ENCODE data around the gene SOCS2. TPM values are rescaled to one million over a fixed set of nuclear protein-coding genes. Genes with fewer than 3 reads are reported as not detected.

Gene SOCS2
- total RNA-seq, 4 donors from 2014 or later, result 18.8 to 76.8 (median 42.0) TPM

GRCh38 chr12:93578221-93578620 is 5.7 kb downstream of the SOCS2 start:
- DNase-seq (ENCODE audit: low spot score in 2 of 2), result no peak
- Histone ChIP-seq H3K27me3 (peaks cover 0 to 9% of the 10 kb centered on the region in 2 donors), H3K4me1 (peaks cover 0 to 7% (median 5%) of the 10 kb centered on the region in 4 donors), H3K27ac (no peak overlapping the region), H3K9me3 (no peaks in the 10 kb centered on the region), H3K36me3 (no peaks in the 10 kb centered on the region), H3K4me3 (no peak overlapping the region)
- 72 to 82% methylated on average over 5 of the region's 5 CpGs for WGBS, 2 donors
- TF ChIP-seq EP300 (IDR thresholded peaks at IDR 0.05) (no peak), POLR2A (IDR thresholded peaks at IDR 0.05) (no peak), CTCF (IDR thresholded peaks at IDR 0.05) (no peak)

- H3K4me1 ChIP-seq, result no peaks in the 10 kb centered on the region
- TF ChIP-seq POLR2A (IDR thresholded peaks at IDR 0.05) (no peak), EP300 (IDR thresholded peaks at IDR 0.05) (no peak), CTCF (IDR thresholded peaks at IDR 0.05) (no peak)
- no peak for DNase-seq (ENCODE audit: low spot score in 2 of 2)
- no peaks in the 10 kb centered on the region for H3K36me3 ChIP-seq
- no peaks in the 10 kb centered on the region for H3K9me3 ChIP-seq
- no peaks in the 10 kb centered on the region for H3K27me3 ChIP-seq
- no peak overlapping the region for H3K27ac ChIP-seq
- H3K4me3 ChIP-seq, result no peak overlapping the region
Observed at GRCh38 chr12:93580682-93581081, 8.2 kb downstream of the SOCS2 start.

GRCh38 chr12:93581370-93581769 is 8.9 kb downstream of the SOCS2 start:
- Histone ChIP-seq H3K4me1 (no peaks in the 10 kb centered on the region), H3K4me3 (no peak overlapping the region), H3K27me3 (no peaks in the 10 kb centered on the region), H3K36me3 (no peaks in the 10 kb centered on the region), H3K9me3 (no peaks in the 10 kb centered on the region), H3K27ac (no peak overlapping the region)
- TF ChIP-seq CTCF (IDR thresholded peaks at IDR 0.05) (no peak), EP300 (IDR thresholded peaks at IDR 0.05) (no peak), POLR2A (IDR thresholded peaks at IDR 0.05) (no peak)
- DNase-seq (ENCODE audit: low spot score in 2 of 2), result no peak
- WGBS, 2 donors, result 62 to 63% methylated on average over 2 of the region's 2 CpGs

GRCh38 chr12:93582351-93582750 is 9.9 kb downstream of the SOCS2 start:
- Histone ChIP-seq H3K36me3 (no peaks in the 10 kb centered on the region), H3K4me1 (no peaks in the 10 kb centered on the region), H3K27me3 (no peaks in the 10 kb centered on the region), H3K9me3 (no peaks in the 10 kb centered on the region), H3K4me3 (no peak overlapping the region), H3K27ac (no peak overlapping the region)
- DNase-seq (ENCODE audit: low spot score in 2 of 2), result no peak
- no peak for TF ChIP-seq CTCF (IDR thresholded peaks at IDR 0.05)
- TF ChIP-seq POLR2A (IDR thresholded peaks at IDR 0.05), result no peak
- no peak for TF ChIP-seq EP300 (IDR thresholded peaks at IDR 0.05)
- WGBS, 2 donors, result 92 to 94% methylated on average over 8 of the region's 8 CpGs

- WGBS, 2 donors, result 85 to 90% methylated on average over 5 of the region's 5 CpGs
- Histone ChIP-seq H3K27ac (no peak overlapping the region), H3K36me3 (no peaks in the 10 kb centered on the region), H3K9me3 (no peaks in the 10 kb centered on the region), H3K4me1 (no peaks in the 10 kb centered on the region), H3K27me3 (no peaks in the 10 kb centered on the region), H3K4me3 (no peak overlapping the region)
- no peak for TF ChIP-seq CTCF (IDR thresholded peaks at IDR 0.05)
- TF ChIP-seq EP300 (IDR thresholded peaks at IDR 0.05), result no peak
- TF ChIP-seq POLR2A (IDR thresholded peaks at IDR 0.05), result no peak
- DNase-seq (ENCODE audit: low spot score in 2 of 2), result no peak
Observed at GRCh38 chr12:93583627-93584392, 11.3 kb downstream of the SOCS2 start.
